ENCODE measurements around the gene C5orf46.
"Not testable (repeated sequence)": the region's sequence is repeated elsewhere in the genome, so short reads cannot be mapped to it uniquely, and the experiment has no call there.

Gene C5orf46

DNA sequence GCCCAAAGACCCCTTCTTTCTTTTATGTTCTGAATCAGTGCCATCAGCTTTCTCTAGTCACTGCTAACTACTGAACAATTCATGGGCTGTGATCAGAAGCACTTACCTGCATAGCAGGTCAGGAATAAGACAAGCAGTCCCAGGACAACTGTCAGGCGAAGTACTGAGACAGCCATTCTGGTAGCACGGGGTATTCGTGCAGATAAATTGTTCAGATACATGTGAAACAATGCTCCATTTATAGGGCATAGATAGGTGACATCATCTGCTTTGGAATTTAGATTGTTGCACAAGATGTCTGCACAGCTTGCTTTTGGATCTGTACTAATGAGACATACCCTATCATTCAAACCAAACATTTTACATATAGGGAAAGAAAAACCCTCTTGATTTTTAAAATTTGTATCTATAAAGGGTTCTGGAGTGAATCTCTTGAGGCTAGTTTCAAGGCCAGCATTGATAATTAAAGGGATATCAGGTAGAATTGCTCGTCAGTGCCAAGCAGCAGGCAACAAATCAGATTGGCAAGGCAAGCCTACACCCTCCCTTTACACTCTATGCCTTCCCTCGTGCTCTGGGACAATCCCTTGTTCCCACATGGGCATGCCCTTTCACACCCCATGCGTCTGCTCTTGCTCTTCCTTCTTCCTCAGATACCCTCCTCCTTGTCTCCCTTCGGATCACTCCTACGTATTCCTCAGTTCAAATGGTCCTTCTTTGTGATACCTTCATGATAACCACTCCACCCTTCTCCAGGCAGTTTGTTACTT, at the start of gene C5orf46:
TSS of gene C5orf46 (minus strand) at position 213 of the 770 bp plus-strand sequence. CDS start at position 176, 37 bp downstream.
- peak; percentile 36 for DNase-seq

- no peak for DNase-seq
Measured at GRCh38 chr5:147954971-147955370, 48.6 kb upstream of the C5orf46 start.

GRCh38 chr5:147949711-147950573, 43.6 kb upstream of the C5orf46 start:
- peak; percentile 40 for DNase-seq

DNA sequence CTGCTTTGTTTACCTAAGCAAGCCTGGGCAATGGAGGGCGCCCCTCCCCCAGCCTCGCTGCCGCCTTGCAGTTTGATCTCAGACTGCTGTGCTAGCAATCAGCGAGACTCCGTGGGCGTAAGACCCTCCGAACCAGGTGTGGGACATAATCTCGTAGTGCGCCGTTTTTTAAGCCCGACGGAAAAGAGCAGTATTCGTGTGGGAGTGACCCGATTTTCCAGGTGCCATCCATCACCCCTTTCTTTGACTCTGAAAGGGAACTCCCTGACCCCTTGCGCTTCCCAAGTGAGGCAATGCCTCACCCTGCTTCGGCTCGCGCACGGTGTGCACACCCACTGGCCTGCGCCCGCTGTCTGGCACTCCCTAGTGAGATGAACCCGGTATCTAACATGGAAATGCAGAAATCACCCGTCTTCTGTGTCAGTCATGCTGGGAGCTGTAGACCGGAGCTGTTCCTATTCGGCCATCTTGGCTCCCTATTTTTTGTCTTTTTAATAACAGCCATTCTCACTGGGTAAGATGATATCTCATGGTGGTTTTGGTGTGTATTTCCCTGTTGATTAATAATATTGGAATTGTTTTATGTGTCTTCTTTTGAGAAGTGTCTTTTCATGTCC, 40.4 kb upstream of the C5orf46 start:
- not testable (repeated sequence) for DNase-seq

DNA sequence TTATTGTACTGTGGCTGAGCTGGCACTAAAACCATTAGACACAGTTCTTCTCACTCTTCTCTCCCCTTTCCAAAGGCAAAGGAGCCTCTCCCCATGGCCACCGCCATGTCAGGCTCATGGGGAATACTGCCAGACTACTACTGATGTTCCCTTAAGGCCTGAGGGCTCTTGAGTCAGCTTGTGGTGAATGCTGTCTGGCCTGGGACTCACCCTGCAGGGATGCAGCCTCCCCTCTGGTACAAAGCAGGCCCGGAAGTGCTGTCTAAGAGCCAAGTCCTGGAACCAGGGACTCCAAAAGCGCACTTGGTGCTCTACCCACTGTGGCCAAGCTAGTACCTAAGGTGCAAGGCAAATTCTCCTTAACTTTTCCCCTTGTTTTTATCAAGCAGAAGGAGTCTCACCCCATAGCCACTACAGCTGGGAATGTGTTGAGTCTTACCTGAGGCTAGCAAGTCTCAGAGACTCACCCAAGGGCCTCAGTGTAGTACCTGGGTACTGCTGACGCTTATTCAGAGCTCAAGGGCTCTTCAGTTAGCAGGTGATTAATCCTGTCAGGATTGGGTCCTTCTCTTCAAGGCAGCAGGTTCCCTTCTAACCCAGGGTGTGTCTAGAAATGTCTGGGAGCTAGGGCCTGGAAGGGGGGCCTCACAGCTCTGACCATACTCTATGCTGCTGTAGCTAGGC, 33.2 kb upstream of the C5orf46 start:
- DNase-seq, result peak; percentile 26

DNA sequence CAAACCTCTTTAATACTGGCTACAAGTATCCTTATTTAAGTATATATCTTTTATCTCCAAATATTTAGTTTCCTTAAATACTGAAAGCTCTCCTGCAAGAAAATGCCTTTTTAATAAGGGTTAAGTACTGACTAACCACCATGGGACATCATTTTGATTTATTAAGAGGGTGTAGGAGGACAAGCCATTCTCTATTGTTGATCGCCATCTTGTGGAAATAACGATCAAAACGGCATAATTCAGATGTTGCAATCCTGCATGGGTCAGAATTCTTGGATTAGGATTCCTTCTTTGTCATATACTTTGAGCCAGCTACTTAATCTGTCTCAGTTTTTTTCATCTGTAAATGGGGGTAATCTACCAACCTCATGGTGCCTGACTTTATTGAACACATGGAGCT, 28.7 kb upstream of the C5orf46 start:
- DNase-seq, result peak; percentile 24

GRCh38 chr5:147930769-147931168, 24.4 kb upstream of the C5orf46 start:
- no peak for DNase-seq

DNA sequence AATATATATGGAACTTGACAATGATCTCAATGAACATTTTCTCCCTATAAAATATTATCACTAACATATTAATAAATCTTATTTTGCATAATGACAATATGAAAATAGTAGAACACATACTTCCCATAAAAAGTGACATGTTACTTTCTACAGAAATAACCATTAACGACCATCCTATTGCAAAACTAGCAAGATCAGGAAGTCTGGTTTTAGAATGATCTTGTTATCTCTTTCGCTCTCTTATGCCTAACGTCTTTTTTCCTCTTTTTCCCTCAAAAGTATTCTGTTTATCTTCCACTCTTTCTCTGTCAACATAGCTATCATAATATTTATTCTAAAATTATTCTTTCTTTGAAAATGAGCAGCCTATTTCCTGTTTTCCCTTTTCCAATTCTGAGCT, 21.6 kb upstream of the C5orf46 start:
- DNase-seq, result no peak

DNA sequence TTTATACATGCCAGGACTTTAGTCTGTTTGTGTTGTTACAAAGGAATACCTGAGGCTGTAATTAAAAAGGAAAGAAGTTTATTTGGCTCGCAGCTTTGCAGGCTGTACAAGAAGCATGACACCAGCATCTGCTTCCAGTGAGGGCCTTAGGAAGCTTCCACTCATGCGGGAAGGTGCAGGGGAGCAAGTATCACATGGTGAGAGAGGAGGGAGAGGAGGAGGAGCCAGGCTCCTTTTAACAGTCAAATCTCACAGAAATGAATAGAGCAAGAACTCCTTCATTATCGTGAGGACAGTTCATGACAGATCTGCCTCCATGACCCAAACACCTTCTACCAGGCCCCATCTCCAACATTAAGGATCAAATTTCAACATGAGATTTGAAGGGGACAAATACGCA, 18.7 kb upstream of the C5orf46 start:
- no peak for DNase-seq

DNA sequence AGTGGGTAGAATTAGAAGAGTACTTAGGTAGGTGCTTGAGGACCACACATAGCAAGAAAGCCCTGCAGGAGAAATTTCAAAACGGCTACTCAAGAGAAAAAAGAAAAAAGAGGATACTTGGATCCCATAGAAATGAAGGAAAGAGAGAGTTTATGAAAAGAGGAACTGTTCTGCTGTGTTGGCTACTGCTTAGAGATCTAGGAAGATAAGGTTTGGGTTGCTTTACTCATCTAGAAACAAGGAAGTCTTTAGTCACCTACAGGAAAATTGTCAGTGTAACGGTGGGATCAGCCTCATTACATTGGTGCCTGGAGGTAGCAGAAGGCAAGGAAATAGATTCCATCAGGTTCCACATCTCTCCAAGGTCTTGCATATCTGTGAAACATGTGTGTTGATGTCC, 14.8 kb upstream of the C5orf46 start:
- DNase-seq, result no peak

DNA sequence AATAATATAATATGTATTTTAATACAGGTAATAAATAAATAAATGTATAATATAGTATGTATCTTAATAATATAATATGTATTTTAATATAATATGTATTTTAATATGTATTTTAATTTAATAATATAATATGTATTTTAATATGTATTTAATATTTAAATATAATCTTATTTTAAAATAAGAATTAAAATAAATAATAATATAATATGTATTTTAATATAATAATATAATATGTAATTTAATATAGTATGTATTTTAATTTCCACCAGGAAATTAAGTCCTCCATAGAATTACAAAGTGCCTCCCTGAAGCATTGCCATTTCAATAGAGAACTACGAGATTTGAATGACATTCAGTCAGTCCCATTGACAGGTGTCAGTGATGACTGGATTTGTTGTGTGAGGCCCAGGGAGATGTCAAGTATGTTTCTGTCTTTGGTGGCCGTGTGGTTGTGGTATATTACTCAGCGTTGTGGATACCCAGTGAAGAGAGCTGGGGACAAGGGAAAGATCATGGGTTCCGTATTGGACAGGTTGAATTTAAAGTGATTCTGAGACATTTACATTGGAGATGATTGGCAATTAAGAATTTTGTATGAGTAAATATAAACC, 14.2 kb upstream of the C5orf46 start:
- DNase-seq, result no peak

GRCh38 chr5:147918899-147919298, 12.6 kb upstream of the C5orf46 start:
- no peak for DNase-seq

DNA sequence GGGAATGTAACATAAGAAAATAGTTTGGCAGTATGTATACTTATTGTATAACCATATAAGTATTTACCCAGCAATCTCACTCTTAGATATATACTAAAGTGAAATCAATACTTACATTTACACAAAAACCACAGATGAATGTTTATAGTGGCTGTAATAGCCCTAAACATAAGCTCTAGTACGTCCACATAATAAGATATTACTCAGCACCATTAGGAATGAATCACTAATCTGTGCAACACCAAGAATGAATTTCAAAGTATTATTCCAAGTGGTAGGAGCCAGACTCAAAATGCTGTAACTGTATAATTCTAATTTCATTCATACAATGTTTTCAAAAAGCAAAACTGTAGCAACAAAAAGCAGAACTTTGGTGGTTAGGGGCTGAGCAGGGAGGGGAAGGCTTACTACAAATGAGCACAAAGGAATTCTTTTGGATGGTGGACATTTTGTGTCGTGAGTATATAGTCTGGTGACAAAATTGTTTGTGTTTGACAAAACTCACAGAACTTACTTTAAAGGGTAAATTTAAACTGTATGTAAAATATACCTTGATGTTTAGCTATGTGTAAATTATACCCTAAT, 11.9 kb upstream of the C5orf46 start:
- no peak for DNase-seq

- DNase-seq, result no peak
Measured at GRCh38 chr5:147913786-147914185, 7.4 kb upstream of the C5orf46 start.

DNA sequence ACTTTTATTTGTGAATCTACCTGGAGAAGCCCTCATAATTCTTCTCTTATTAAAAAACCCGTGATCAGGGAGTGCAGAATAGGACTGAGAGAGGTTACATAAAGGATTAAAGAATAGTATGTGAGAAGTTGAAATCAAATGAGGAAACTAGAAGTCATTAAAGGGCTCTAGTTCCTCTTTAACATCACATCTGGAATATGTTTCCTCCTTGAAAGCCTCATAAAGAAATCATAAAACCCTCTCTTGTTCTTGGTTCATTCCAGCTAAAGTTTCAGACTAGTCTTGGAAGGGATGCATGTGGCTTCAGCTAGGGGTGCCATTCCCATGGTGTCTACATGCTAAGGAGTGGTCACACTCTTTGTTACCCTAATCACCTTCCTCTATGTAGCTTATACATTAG, 5.7 kb upstream of the C5orf46 start:
- no peak for DNase-seq

- DNase-seq, result no peak
Measured at GRCh38 chr5:147911427-147911826, 5.1 kb upstream of the C5orf46 start.

- DNase-seq, result no peak
Measured at GRCh38 chr5:147904110-147904509, 2.2 kb downstream of the C5orf46 start.

GRCh38 chr5:147902609-147903115, 3.7 kb downstream of the C5orf46 start:
- no peak for DNase-seq

DNA sequence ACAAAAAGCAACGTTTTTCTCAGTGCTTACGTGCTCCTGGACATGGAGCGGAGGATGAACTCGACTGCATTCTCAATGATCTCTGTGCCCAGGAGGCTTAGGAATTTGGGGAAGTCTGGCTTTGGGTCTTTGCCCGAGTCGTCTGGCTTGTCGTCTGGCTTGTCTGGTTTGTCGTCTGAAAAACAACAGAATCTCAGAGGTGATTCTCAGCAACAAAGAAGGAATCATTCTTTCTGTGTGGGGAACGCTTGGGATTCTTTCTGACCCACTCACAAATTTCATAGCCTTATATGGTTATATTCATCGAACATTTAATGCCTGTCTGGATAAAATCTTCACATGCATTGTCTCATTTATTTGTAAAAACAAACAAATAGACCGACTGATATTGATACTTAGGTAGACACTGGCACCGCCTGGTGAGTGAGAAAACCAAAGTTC, 4.7 kb downstream of the C5orf46 start:
- DNase-seq, result peak; percentile 9

DNA sequence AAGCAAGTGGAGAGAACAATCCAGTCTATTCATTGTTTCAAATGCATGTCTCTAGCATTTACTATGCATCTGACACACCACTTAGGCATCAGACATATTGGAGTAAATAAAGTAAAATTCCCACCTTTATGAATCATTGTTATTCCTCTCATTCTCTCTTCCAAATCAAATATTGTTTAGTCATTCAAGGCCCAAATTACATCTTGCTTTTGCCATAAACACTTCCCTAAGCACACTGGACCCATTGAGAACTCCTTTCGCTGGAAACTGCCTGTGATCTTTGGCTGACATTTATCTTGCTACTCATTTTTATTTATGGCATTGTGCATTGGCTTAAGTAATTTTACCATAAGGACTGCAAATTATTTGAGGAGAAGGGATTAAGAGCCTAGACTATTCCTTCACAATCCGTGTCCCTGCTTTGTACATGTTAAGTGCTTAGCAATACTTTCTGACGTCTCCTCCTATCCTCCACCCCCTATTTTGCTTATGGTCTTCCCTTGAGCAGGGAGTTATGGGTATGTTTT, 7.4 kb downstream of the C5orf46 start:
- DNase-seq, result no peak

- no peak for DNase-seq
Measured at GRCh38 chr5:147895864-147896263, 10.5 kb downstream of the C5orf46 start.

DNA sequence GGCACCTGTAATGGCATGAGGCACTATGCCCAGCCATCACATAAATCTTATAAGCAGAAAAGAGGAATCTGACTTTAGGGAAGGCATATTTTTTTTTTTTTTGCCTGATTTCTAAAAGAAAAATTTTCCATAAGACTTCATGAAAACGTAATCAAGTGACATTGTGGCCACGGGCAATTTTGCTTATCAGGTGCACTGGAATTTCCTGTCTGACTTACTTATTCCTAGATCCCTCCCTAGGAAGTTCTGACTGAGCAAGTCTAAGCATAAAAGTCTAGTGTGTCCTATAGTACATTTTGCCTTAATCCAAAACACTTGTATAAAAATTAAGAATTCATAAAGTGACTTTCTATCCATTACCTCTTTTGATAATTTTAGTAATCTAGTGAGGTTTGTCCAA, 12.5 kb downstream of the C5orf46 start:
- no peak for DNase-seq

All from EL (cell line).